HCT116 (cell line): ENCODE data around the gene TUBB6. TPM values are rescaled to one million over a fixed set of nuclear protein-coding genes. Genes with fewer than 3 reads are reported as not detected.

Experiments used
- ATAC-seq: fragments of 200-7000 bp; cut with Tn5 transposase; 2 replicates; pipeline ENCODE4 v1.9.1; 2020; ENCODE audit warnings: mild to moderate bottlenecking, moderate library complexity
- BruUV-seq: library from RNA; stranded (reverse); fragments of 400-500 nt; replicated peaks from 2 replicates; lab custom pipeline; 2021; lab: Mats Ljungman, UMichigan
- CTCF ChIA-PET: fragments of 300-600 bp; sonication (Branson Sonifier 250); formaldehyde crosslinking; loops from one replicate; lab custom pipeline; 2021; ENCODE audit warnings: antibody characterized with exemption; lab: Charles Lee
- POLR2A ChIA-PET: fragments of 300-600, 350-600 bp; sonication (Branson Sonifier 250); formaldehyde crosslinking; loops from one replicate; lab custom pipeline; 2021; ENCODE audit warnings: antibody characterized with exemption; lab: Charles Lee
- RAD21 ChIA-PET, 2 experiments: fragments of 300-600 bp; sonication (Branson Sonifier 250); formaldehyde crosslinking; loops; one replicate each; lab custom pipeline; 2023; ENCODE audit warnings: low total read pairs in 2 of 2; ENCODE audit not compliant: uncharacterized antibody in 2 of 2, unreplicated experiment in 2 of 2, low non-redundant PET in 1 of 2; lab: Charles Lee
- DNase-seq: peaks from one replicate; pipeline ENCODE4 v3.0.0-alpha.2; 2010; ENCODE audit warnings: low read depth, low spot score
- H2AFZ ChIP-seq: fragments of 200-600 bp; shearing (Covaris generic), sonication (generic); 2 replicates; pipeline ENCODE4 v1.6.1; 2017; ENCODE audit warnings: low read depth, mixed run types, mixed read lengths, antibody characterized with exemption, low read length; ENCODE audit not compliant: poor library complexity, severe bottlenecking
- H3K27ac ChIP-seq: 2 replicates; pipeline ENCODE4 v1.5.1; 2012; ENCODE audit warnings: low read depth, low read length
- H3K27me3 ChIP-seq: fragments of 200-600 bp; sonication (generic); 2 replicates; pipeline ENCODE4 v1.6.1; 2016; ENCODE audit warnings: mixed run types, low read length, mixed read lengths; ENCODE audit not compliant: insufficient read depth
- H3K36me3 ChIP-seq, 2 experiments: fragments of 200-500 bp in 1 of 2; fragments of 200-600 bp in 1 of 2; sonication (Bioruptor generic) in 1 of 2; sonication (generic) in 1 of 2; 2 replicates each; pipeline versions ENCODE4 v1.5.1 to v1.6.1; 2014 to 2016; ENCODE audit warnings: low read length in 2 of 2, inconsistent platforms in 1 of 2, mixed read lengths in 1 of 2, mixed run types in 1 of 2; ENCODE audit not compliant: insufficient read depth in 2 of 2, control insufficient read depth in 1 of 2
- H3K4me1 ChIP-seq, 2 experiments: fragments of 200-600 bp in 1 of 2; sonication (generic) in 1 of 2; 2 replicates each; pipeline versions ENCODE4 v1.5.1 to v1.6.1; 2012 to 2017; ENCODE audit warnings: low read length in 2 of 2, inconsistent platforms in 1 of 2, mild to moderate bottlenecking in 1 of 2, mixed read lengths in 1 of 2, mixed run types in 1 of 2, moderate library complexity in 1 of 2; ENCODE audit not compliant: insufficient read depth in 2 of 2, control insufficient read depth in 1 of 2
- H3K4me2 ChIP-seq: fragments of 200-600 bp; sonication (generic); 2 replicates; pipeline ENCODE4 v1.6.1; 2017; ENCODE audit warnings: mixed run types, low read length, mixed read lengths
- H3K4me3 ChIP-seq, 2 experiments: fragments of 200-600 bp in 1 of 2; sonication (generic) in 1 of 2; replicated peaks in 1 of 2; 2 replicates each; pipeline ENCODE4 v1.5.1; 2011 to 2016; ENCODE audit warnings: low read length in 2 of 2, control low read depth in 1 of 2, low read depth in 1 of 2, mild to moderate bottlenecking in 1 of 2, mixed read lengths in 1 of 2, mixed run types in 1 of 2
- H3K79me2 ChIP-seq: fragments of 200-600 bp; sonication (generic); 2 replicates; pipeline ENCODE4 v1.6.1; 2017; ENCODE audit warnings: mild to moderate bottlenecking, mixed run types, low read length, moderate library complexity, mixed read lengths; ENCODE audit not compliant: insufficient read depth
- H3K9ac ChIP-seq: fragments of 200-600 bp; sonication (generic); 2 replicates; pipeline ENCODE4 v1.6.1; 2016; ENCODE audit warnings: low read length, mixed read lengths
- H3K9me2 ChIP-seq: fragments of 200-600 bp; sonication (generic), shearing (Covaris generic); 2 replicates; pipeline ENCODE4 v1.6.1; 2017; ENCODE audit warnings: mixed run types, mild to moderate bottlenecking, moderate library complexity; ENCODE audit not compliant: insufficient read depth
- H3K9me3 ChIP-seq, 2 experiments: fragments of 200-500 bp in 1 of 2; fragments of 200-600 bp in 1 of 2; sonication (Bioruptor generic) in 1 of 2; sonication (generic) in 1 of 2; 2 replicates each; pipeline ENCODE4 v1.6.1; 2014 to 2017; ENCODE audit warnings: low read length in 2 of 2, mixed read lengths in 2 of 2, inconsistent platforms in 1 of 2, low read depth in 1 of 2, mild to moderate bottlenecking in 1 of 2, mixed run types in 1 of 2, moderate library complexity in 1 of 2; ENCODE audit not compliant: control insufficient read depth in 1 of 2, insufficient read depth in 1 of 2
- H4K20me1 ChIP-seq: fragments of 200-600 bp; sonication (generic), shearing (Covaris generic); 2 replicates; pipeline ENCODE4 v1.6.1; 2017; ENCODE audit warnings: mixed run types, mild to moderate bottlenecking, moderate library complexity; ENCODE audit not compliant: insufficient read depth
- EZH2 ChIP-seq: fragments of 200-600 bp; sonication (generic); IDR thresholded peaks from 2 replicates; pipeline ENCODE4 v1.6.1; 2017; ENCODE audit warnings: antibody characterized with exemption, mixed run types
- MAX ChIP-seq: IDR thresholded peaks from 2 replicates; pipeline ENCODE4 v1.6.1; 2012
- POLR2A ChIP-seq: IDR thresholded peaks from 2 replicates; pipeline ENCODE4 v1.7.0; 2011; ENCODE audit warnings: borderline replicate concordance; ENCODE audit not compliant: insufficient read depth, insufficient read length; ENCODE audit errors: extremely low read depth
- REST ChIP-seq: IDR thresholded peaks from 2 replicates; pipeline ENCODE4 v1.6.1; 2012; ENCODE audit warnings: low read depth
- ZBTB33 ChIP-seq: IDR thresholded peaks from 2 replicates; pipeline ENCODE4 v1.6.1; 2011; ENCODE audit warnings: mild to moderate bottlenecking, low read length, moderate library complexity; ENCODE audit not compliant: insufficient replicate concordance; ENCODE audit errors: extremely low read depth
- intact Hi-C: fragments of 100-400 bp; cut with micrococcal nuclease; formaldehyde crosslinking; loops from 2 replicates; pipeline ENCODE4 v1.10.0; 2022
- total RNA-seq: library from RNA; stranded (reverse); gene quantifications from one replicate; pipeline ENCODE4 v1.2.1, GENCODE V29; 2021; ENCODE audit not compliant: unreplicated experiment

TUBB6 gene
- total RNA-seq, 1 experiment from 2014 or later = 87.4 TPM

- Histone ChIP-seq H3K9me2 (no peaks in the 10 kb centered on the region), H2AFZ (no peak overlapping the region), H4K20me1 (no peaks in the 10 kb centered on the region), H3K4me3 (no peak overlapping the region), H3K27me3 (no peaks in the 10 kb centered on the region), H3K79me2 (peaks cover 19% of the 10 kb centered on the region), H3K4me2 (no peak overlapping the region), H3K36me3 (peaks cover 0 to 7% of the 10 kb centered on the region in 2 experiments; a peak in 1 of 4 replicates), H3K9me3 (no peaks in the 10 kb centered on the region), H3K27ac (no peak overlapping the region), H3K4me1 (peaks cover 13 to 19% of the 10 kb centered on the region in 2 experiments), H3K9ac (no peak overlapping the region)
- RAD21 ChIA-PET = no interaction called here
- no TSS peak for BruUV-seq
- ATAC-seq (no peak), DNase-seq (no peak)
- POLR2A ChIA-PET = interaction anchor here (0.6 kb wide), 1 partner anchor 1533 kb away, joined by 3 read pairs; no protein-coding TSS in a partner anchor
- intact Hi-C loops = no loop called here
- TF ChIP-seq EZH2 (no peak), ZBTB33 (no peak), MAX (no peak), REST (no peak), POLR2A (no peak)
- CTCF ChIA-PET = no interaction called here
Observed at GRCh38 chr18:12305211-12305610, 2.8 kb upstream of the TUBB6 start.
